HCT116 (cell line): Measurements from ENCODE around the gene TBC1D30. TPM values are rescaled to one million over a fixed set of nuclear protein-coding genes. Genes with fewer than 3 reads are reported as not detected.

Experiments
- ATAC-seq: fragments of 200-7000 bp; cut with Tn5 transposase; 2 replicates; pipeline ENCODE4 v1.9.1; 2020; ENCODE audit warnings: mild to moderate bottlenecking, moderate library complexity
- BruUV-seq: library from RNA; stranded (reverse); fragments of 400-500 nt; replicated peaks from 2 replicates; lab custom pipeline; 2021; lab: Mats Ljungman, UMichigan
- CTCF ChIA-PET: fragments of 300-600 bp; sonication (Branson Sonifier 250); formaldehyde crosslinking; loops from one replicate; lab custom pipeline; 2021; ENCODE audit warnings: antibody characterized with exemption; lab: Charles Lee
- POLR2A ChIA-PET: fragments of 300-600, 350-600 bp; sonication (Branson Sonifier 250); formaldehyde crosslinking; loops from one replicate; lab custom pipeline; 2021; ENCODE audit warnings: antibody characterized with exemption; lab: Charles Lee
- RAD21 ChIA-PET, 2 experiments: fragments of 300-600 bp; sonication (Branson Sonifier 250); formaldehyde crosslinking; loops; one replicate each; lab custom pipeline; 2023; ENCODE audit warnings: low total read pairs in 2 of 2; ENCODE audit not compliant: uncharacterized antibody in 2 of 2, unreplicated experiment in 2 of 2, low non-redundant PET in 1 of 2; lab: Charles Lee
- DNase-seq: peaks from one replicate; pipeline ENCODE4 v3.0.0-alpha.2; 2010; ENCODE audit warnings: low read depth, low spot score
- H2AFZ ChIP-seq: fragments of 200-600 bp; shearing (Covaris generic), sonication (generic); 2 replicates; pipeline ENCODE4 v1.6.1; 2017; ENCODE audit warnings: low read depth, mixed run types, mixed read lengths, antibody characterized with exemption, low read length; ENCODE audit not compliant: poor library complexity, severe bottlenecking
- H3K27ac ChIP-seq: 2 replicates; pipeline ENCODE4 v1.5.1; 2012; ENCODE audit warnings: low read depth, low read length
- H3K27me3 ChIP-seq: fragments of 200-600 bp; sonication (generic); 2 replicates; pipeline ENCODE4 v1.6.1; 2016; ENCODE audit warnings: mixed run types, low read length, mixed read lengths; ENCODE audit not compliant: insufficient read depth
- H3K36me3 ChIP-seq, 2 experiments: fragments of 200-500 bp in 1 of 2; fragments of 200-600 bp in 1 of 2; sonication (Bioruptor generic) in 1 of 2; sonication (generic) in 1 of 2; 2 replicates each; pipeline versions ENCODE4 v1.5.1 to v1.6.1; 2014 to 2016; ENCODE audit warnings: low read length in 2 of 2, inconsistent platforms in 1 of 2, mixed read lengths in 1 of 2, mixed run types in 1 of 2; ENCODE audit not compliant: insufficient read depth in 2 of 2, control insufficient read depth in 1 of 2
- H3K4me1 ChIP-seq, 2 experiments: fragments of 200-600 bp in 1 of 2; sonication (generic) in 1 of 2; 2 replicates each; pipeline versions ENCODE4 v1.5.1 to v1.6.1; 2012 to 2017; ENCODE audit warnings: low read length in 2 of 2, inconsistent platforms in 1 of 2, mild to moderate bottlenecking in 1 of 2, mixed read lengths in 1 of 2, mixed run types in 1 of 2, moderate library complexity in 1 of 2; ENCODE audit not compliant: insufficient read depth in 2 of 2, control insufficient read depth in 1 of 2
- H3K4me2 ChIP-seq: fragments of 200-600 bp; sonication (generic); 2 replicates; pipeline ENCODE4 v1.6.1; 2017; ENCODE audit warnings: mixed run types, low read length, mixed read lengths
- H3K4me3 ChIP-seq, 2 experiments: fragments of 200-600 bp in 1 of 2; sonication (generic) in 1 of 2; replicated peaks in 1 of 2; 2 replicates each; pipeline ENCODE4 v1.5.1; 2011 to 2016; ENCODE audit warnings: low read length in 2 of 2, control low read depth in 1 of 2, low read depth in 1 of 2, mild to moderate bottlenecking in 1 of 2, mixed read lengths in 1 of 2, mixed run types in 1 of 2
- H3K79me2 ChIP-seq: fragments of 200-600 bp; sonication (generic); 2 replicates; pipeline ENCODE4 v1.6.1; 2017; ENCODE audit warnings: mild to moderate bottlenecking, mixed run types, low read length, moderate library complexity, mixed read lengths; ENCODE audit not compliant: insufficient read depth
- H3K9ac ChIP-seq: fragments of 200-600 bp; sonication (generic); 2 replicates; pipeline ENCODE4 v1.6.1; 2016; ENCODE audit warnings: low read length, mixed read lengths
- H3K9me2 ChIP-seq: fragments of 200-600 bp; sonication (generic), shearing (Covaris generic); 2 replicates; pipeline ENCODE4 v1.6.1; 2017; ENCODE audit warnings: mixed run types, mild to moderate bottlenecking, moderate library complexity; ENCODE audit not compliant: insufficient read depth
- H3K9me3 ChIP-seq, 2 experiments: fragments of 200-500 bp in 1 of 2; fragments of 200-600 bp in 1 of 2; sonication (Bioruptor generic) in 1 of 2; sonication (generic) in 1 of 2; 2 replicates each; pipeline ENCODE4 v1.6.1; 2014 to 2017; ENCODE audit warnings: low read length in 2 of 2, mixed read lengths in 2 of 2, inconsistent platforms in 1 of 2, low read depth in 1 of 2, mild to moderate bottlenecking in 1 of 2, mixed run types in 1 of 2, moderate library complexity in 1 of 2; ENCODE audit not compliant: control insufficient read depth in 1 of 2, insufficient read depth in 1 of 2
- H4K20me1 ChIP-seq: fragments of 200-600 bp; sonication (generic), shearing (Covaris generic); 2 replicates; pipeline ENCODE4 v1.6.1; 2017; ENCODE audit warnings: mixed run types, mild to moderate bottlenecking, moderate library complexity; ENCODE audit not compliant: insufficient read depth
- CBX3 ChIP-seq: IDR thresholded peaks from 2 replicates; pipeline ENCODE4 v1.6.1; 2012; ENCODE audit warnings: low read depth
- CEBPB ChIP-seq: IDR thresholded peaks from 2 replicates; pipeline ENCODE4 v1.6.1; 2012; ENCODE audit warnings: low read depth
- EGR1 ChIP-seq: IDR thresholded peaks from 2 replicates; pipeline ENCODE4 v1.6.1; 2012; ENCODE audit warnings: low read depth
- EZH2 ChIP-seq: fragments of 200-600 bp; sonication (generic); IDR thresholded peaks from 2 replicates; pipeline ENCODE4 v1.6.1; 2017; ENCODE audit warnings: antibody characterized with exemption, mixed run types
- EZH2phosphoT487 ChIP-seq: fragments of 200-600 bp; IDR thresholded peaks from 2 replicates; pipeline ENCODE4 v1.6.1; 2018; ENCODE audit warnings: antibody characterized with exemption, borderline replicate concordance
- FOSL1 ChIP-seq: IDR thresholded peaks from 2 replicates; pipeline ENCODE4 v1.6.1; 2012; ENCODE audit warnings: low read depth
- POLR2A ChIP-seq: IDR thresholded peaks from 2 replicates; pipeline ENCODE4 v1.7.0; 2011; ENCODE audit warnings: borderline replicate concordance; ENCODE audit not compliant: insufficient read depth, insufficient read length; ENCODE audit errors: extremely low read depth
- POLR2AphosphoS5 ChIP-seq: IDR thresholded peaks from 2 replicates; pipeline ENCODE4 v1.6.1; 2011; ENCODE audit warnings: mild to moderate bottlenecking, low read depth, low read length, moderate library complexity
- RAD21 ChIP-seq: IDR thresholded peaks from 2 replicates; pipeline ENCODE4 v1.6.1; 2012; ENCODE audit warnings: low read depth, mild to moderate bottlenecking
- SIN3A ChIP-seq: IDR thresholded peaks from 2 replicates; pipeline ENCODE4 v1.6.1; 2012; ENCODE audit warnings: low read depth
- SP1 ChIP-seq: IDR thresholded peaks from 2 replicates; pipeline ENCODE4 v1.6.1; 2012; ENCODE audit warnings: low read depth
- TCF7L2 ChIP-seq: IDR thresholded peaks from 2 replicates; pipeline ENCODE4 v1.7.0; 2011; ENCODE audit warnings: borderline replicate concordance, inconsistent platforms; ENCODE audit not compliant: insufficient read depth, insufficient read length; ENCODE audit errors: extremely low read depth
- ZFX ChIP-seq: fragments of 450-650 bp; IDR thresholded peaks from 2 replicates; pipeline ENCODE4 v1.6.1; 2017
- ZNF274 ChIP-seq: fragments of 200-500 bp; sonication (Bioruptor generic); IDR thresholded peaks from 2 replicates; pipeline ENCODE4 v1.6.1; 2014; ENCODE audit warnings: mild to moderate bottlenecking, low read depth, low read length, inconsistent platforms
- intact Hi-C: fragments of 100-400 bp; cut with micrococcal nuclease; formaldehyde crosslinking; loops from 2 replicates; pipeline ENCODE4 v1.10.0; 2022
- total RNA-seq: library from RNA; stranded (reverse); gene quantifications from one replicate; pipeline ENCODE4 v1.2.1, GENCODE V29; 2021; ENCODE audit not compliant: unreplicated experiment
- TF ChIP-seq, protein P1 (sequence below): IDR thresholded peaks from 2 replicates; pipeline ENCODE4 v1.6.1; 2012
- TF ChIP-seq, protein P2 (sequence below): IDR thresholded peaks from 2 replicates; pipeline ENCODE4 v1.6.1; 2012
- TF ChIP-seq, protein P3 (sequence below), 3 experiments: fragments of 200-600 bp in 1 of 3; sonication (generic) in 1 of 3; IDR thresholded peaks in 2 of 3; conservative IDR thresholded peaks in 1 of 3; 2 replicates each; pipeline ENCODE4 v1.5.1; 2012 to 2017; ENCODE audit warnings: low read depth in 2 of 3, low read length in 2 of 3, antibody characterized with exemption in 1 of 3, borderline replicate concordance in 1 of 3, control low read depth in 1 of 3, mild to moderate bottlenecking in 1 of 3, mixed read lengths in 1 of 3, mixed run types in 1 of 3, moderate library complexity in 1 of 3; ENCODE audit not compliant: insufficient read depth in 1 of 3

TBC1D30 gene
- total RNA-seq, 1 experiment from 2014 or later = 24.1 TPM

DNA sequence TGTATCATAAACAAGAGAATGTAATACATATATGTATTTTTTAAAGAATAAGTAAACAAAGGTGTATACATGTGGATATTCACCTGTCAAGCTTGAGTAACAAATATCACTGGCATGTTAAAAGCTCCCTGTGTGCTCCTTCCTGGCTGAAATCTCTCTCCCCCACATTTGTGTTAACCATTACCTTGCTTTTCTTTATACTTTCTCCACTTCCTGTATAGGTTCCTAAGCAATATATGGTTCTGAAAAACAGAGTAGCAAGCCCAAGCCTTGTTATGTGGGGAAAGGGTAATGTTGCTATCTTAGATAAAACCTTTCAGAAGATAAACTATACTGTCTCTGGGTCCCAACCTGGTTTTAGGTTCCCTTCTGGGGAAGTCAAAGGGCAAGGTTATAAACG lies 32.3 kb upstream of the TBC1D30 start:
- ATAC-seq = no peak

DNA sequence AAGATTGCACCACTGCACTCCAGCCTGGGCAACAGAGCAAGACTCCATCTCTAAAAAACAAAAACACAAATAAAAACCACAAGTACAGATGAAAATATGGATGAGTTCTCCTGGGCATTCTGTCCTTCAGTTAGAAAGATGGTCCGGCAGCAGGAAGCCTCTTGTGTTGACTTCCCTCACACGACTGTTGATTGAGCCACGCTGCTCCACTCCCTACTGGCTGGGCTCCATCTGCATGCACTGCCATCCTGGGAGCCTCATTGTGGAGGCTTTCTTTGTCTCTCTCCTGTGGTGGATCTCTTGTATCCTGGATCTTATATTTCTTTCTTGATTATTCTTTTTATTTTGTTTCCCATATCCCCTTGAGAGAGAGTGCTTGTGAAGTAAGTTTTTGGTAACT lies 30.8 kb upstream of the TBC1D30 start:
- Histone ChIP-seq H3K4me3 (no peak overlapping the region), H3K27ac (no peak overlapping the region), H3K9ac (no peak overlapping the region), H3K9me2 (no peaks in the 10 kb centered on the region), H3K36me3 (no peaks in the 10 kb centered on the region; a peak in 1 of 4 replicates), H3K79me2 (peaks cover 38% of the 10 kb centered on the region), H4K20me1 (no peaks in the 10 kb centered on the region; the same call in 1 of the 2 replicates), H2AFZ (no peak overlapping the region), H3K27me3 (no peaks in the 10 kb centered on the region), H3K4me2 (no peak overlapping the region), H3K9me3 (no peaks in the 10 kb centered on the region), H3K4me1 (peaks cover 0 to 8% of the 10 kb centered on the region in 2 experiments; a peak in 2 of 4 replicates)
- RAD21 ChIA-PET = no interaction called here
- intact Hi-C loops = no loop called here
- POLR2A ChIA-PET = no interaction called here
- no peak for DNase-seq
- no TSS peak for BruUV-seq
- CTCF ChIA-PET = interaction anchor here (4.6 kb wide), 1 partner anchor 8 kb away, joined by 25 read pairs; no protein-coding TSS in a partner anchor
- no peak for ATAC-seq
- TF ChIP-seq, protein P1, sequence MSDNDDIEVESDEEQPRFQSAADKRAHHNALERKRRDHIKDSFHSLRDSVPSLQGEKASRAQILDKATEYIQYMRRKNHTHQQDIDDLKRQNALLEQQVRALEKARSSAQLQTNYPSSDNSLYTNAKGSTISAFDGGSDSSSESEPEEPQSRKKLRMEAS = no peak
- TF ChIP-seq EGR1 (no peak), CBX3 (no peak), RAD21 (no peak), FOSL1 (no peak), SIN3A (no peak), ZFX (no peak), SP1 (no peak), EZH2 (no peak), CEBPB (no peak), TCF7L2 (no peak)
- TF ChIP-seq, protein P2, sequence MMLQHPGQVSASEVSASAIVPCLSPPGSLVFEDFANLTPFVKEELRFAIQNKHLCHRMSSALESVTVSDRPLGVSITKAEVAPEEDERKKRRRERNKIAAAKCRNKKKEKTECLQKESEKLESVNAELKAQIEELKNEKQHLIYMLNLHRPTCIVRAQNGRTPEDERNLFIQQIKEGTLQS = no peak
- TF ChIP-seq, protein P3, sequence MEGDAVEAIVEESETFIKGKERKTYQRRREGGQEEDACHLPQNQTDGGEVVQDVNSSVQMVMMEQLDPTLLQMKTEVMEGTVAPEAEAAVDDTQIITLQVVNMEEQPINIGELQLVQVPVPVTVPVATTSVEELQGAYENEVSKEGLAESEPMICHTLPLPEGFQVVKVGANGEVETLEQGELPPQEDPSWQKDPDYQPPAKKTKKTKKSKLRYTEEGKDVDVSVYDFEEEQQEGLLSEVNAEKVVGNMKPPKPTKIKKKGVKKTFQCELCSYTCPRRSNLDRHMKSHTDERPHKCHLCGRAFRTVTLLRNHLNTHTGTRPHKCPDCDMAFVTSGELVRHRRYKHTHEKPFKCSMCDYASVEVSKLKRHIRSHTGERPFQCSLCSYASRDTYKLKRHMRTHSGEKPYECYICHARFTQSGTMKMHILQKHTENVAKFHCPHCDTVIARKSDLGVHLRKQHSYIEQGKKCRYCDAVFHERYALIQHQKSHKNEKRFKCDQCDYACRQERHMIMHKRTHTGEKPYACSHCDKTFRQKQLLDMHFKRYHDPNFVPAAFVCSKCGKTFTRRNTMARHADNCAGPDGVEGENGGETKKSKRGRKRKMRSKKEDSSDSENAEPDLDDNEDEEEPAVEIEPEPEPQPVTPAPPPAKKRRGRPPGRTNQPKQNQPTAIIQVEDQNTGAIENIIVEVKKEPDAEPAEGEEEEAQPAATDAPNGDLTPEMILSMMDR (IDR thresholded peaks at IDR 0.05 in 2 of 3, conservative IDR thresholded peaks at IDR 0.05 in 1 of 3; ENCODE audit: borderline replicate concordance in 1 of 3, insufficient read depth in 1 of 3, low read depth in 2 of 3, low read length in 2 of 3) = no peak

More for the DNA sequence above, 32.3 kb upstream of the TBC1D30 start:
- Histone ChIP-seq H3K9ac (no peak overlapping the region), H3K79me2 (peaks cover 28% of the 10 kb centered on the region), H2AFZ (no peak overlapping the region), H3K36me3 (peaks cover 0 to 2% of the 10 kb centered on the region in 2 experiments; a peak in 2 of 4 replicates), H3K27ac (no peak overlapping the region), H4K20me1 (no peaks in the 10 kb centered on the region; the same call in 1 of the 2 replicates), H3K9me2 (no peaks in the 10 kb centered on the region), H3K4me3 (no peak overlapping the region), H3K4me2 (no peak overlapping the region), H3K27me3 (no peaks in the 10 kb centered on the region), H3K4me1 (peaks cover 0 to 8% of the 10 kb centered on the region in 2 experiments; a peak in 2 of 4 replicates), H3K9me3 (no peaks in the 10 kb centered on the region)
- BruUV-seq = no TSS peak
- TF ChIP-seq, protein P1 = no peak
- TF ChIP-seq CBX3 (no peak), EZH2phosphoT487 (no peak), POLR2AphosphoS5 (no peak), TCF7L2 (no peak), ZNF274 (no peak), POLR2A (no peak), SIN3A (no peak), FOSL1 (no peak), EGR1 (no peak), RAD21 (no peak), SP1 (no peak), CEBPB (no peak)
- ChIA-PET RAD21 (no interaction called here), POLR2A (no interaction called here), CTCF (interaction anchor here (4.6 kb wide), 1 partner anchor 10 kb away, joined by 25 read pairs; no protein-coding TSS in a partner anchor)
- no peak for DNase-seq
- intact Hi-C loops = no loop called here
